ENCODE measurements around the gene CARMIL3. TPM values are rescaled to one million over a fixed set of nuclear protein-coding genes. Genes with fewer than 3 reads are reported as not detected.
A peak's percentile ranks its signal among the peaks of the same experiment; 100 is the strongest.

Gene CARMIL3
- total RNA-seq, 2 experiments from 2014 or later = 0.43 to 0.56 TPM

DNA sequence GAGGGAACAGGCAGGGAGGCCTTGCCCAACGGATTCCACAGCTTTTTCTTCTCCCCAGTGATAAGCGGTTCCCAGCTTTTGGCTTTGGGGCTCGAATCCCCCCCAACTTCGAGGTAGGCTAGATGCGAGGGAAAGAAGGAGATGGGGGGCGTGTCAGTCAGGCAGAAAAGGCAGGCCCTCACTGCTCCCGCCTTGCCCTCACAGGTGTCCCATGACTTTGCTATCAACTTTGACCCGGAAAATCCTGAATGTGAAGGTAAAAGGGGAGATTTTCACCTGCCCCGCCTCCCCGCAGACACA is 24.4 kb downstream of the CARMIL3 start:
- Mint-ChIP-seq H3K27ac (no peak overlapping the region), H3K36me3 (no peaks in the 10 kb centered on the region), H3K9me3 (no peaks in the 10 kb centered on the region), H3K4me3 (no peak overlapping the region), H3K4me1 (peaks cover 13% of the 10 kb centered on the region), H3K27me3 (no peaks in the 10 kb centered on the region)
- DNase-seq = no peak

- peaks cover 16% of the 10 kb centered on the region for H3K4me1 Mint-ChIP-seq
- no peaks in the 10 kb centered on the region for H3K36me3 Mint-ChIP-seq
- H3K27me3 Mint-ChIP-seq = no peaks in the 10 kb centered on the region
- H3K27ac Mint-ChIP-seq = no peak overlapping the region
- H3K9me3 Mint-ChIP-seq = no peaks in the 10 kb centered on the region
- no peak overlapping the region for H3K4me3 Mint-ChIP-seq
- no peak for DNase-seq
Observed at GRCh38 chr14:24077086-24077485, 25.3 kb downstream of the CARMIL3 start.

- Mint-ChIP-seq H3K27me3 (no peaks in the 10 kb centered on the region), H3K9me3 (no peaks in the 10 kb centered on the region), H3K4me3 (no peak overlapping the region), H3K4me1 (peaks cover 19% of the 10 kb centered on the region), H3K27ac (no peak overlapping the region), H3K36me3 (no peaks in the 10 kb centered on the region)
- no peak for DNase-seq
Observed at GRCh38 chr14:24078146-24078545, 26.3 kb downstream of the CARMIL3 start.

GRCh38 chr14:24079491-24080141 is 27.8 kb downstream of the CARMIL3 start:
- H3K4me1 Mint-ChIP-seq = peaks cover 19% of the 10 kb centered on the region
- H3K4me3 Mint-ChIP-seq = peak overlapping the region; percentile 12
- no peaks in the 10 kb centered on the region for H3K27me3 Mint-ChIP-seq
- H3K36me3 Mint-ChIP-seq = no peaks in the 10 kb centered on the region
- DNase-seq = no peak
- no peak overlapping the region for H3K27ac Mint-ChIP-seq
- H3K9me3 Mint-ChIP-seq = no peaks in the 10 kb centered on the region

- Mint-ChIP-seq H3K4me3 (peak overlapping the region; percentile 74), H3K27ac (no peak overlapping the region), H3K36me3 (no peaks in the 10 kb centered on the region), H3K9me3 (no peaks in the 10 kb centered on the region), H3K27me3 (no peaks in the 10 kb centered on the region), H3K4me1 (peaks cover 19% of the 10 kb centered on the region)
- DNase-seq = no peak
Observed at GRCh38 chr14:24080142-24080530, 28.3 kb downstream of the CARMIL3 start.

GRCh38 chr14:24080888-24081738 is 29.3 kb downstream of the CARMIL3 start:
- Mint-ChIP-seq H3K27me3 (no peaks in the 10 kb centered on the region), H3K9me3 (no peaks in the 10 kb centered on the region), H3K36me3 (no peaks in the 10 kb centered on the region), H3K4me3 (peak overlapping the region; percentile 74), H3K4me1 (peaks cover 16% of the 10 kb centered on the region), H3K27ac (peak overlapping the region; percentile 53)
- DNase-seq = peak; percentile 76

GRCh38 chr14:24081739-24082211 is 30.0 kb downstream of the CARMIL3 start:
- no peaks in the 10 kb centered on the region for H3K27me3 Mint-ChIP-seq
- H3K4me1 Mint-ChIP-seq = peaks cover 16% of the 10 kb centered on the region
- no peak overlapping the region for H3K27ac Mint-ChIP-seq
- DNase-seq = no peak
- no peaks in the 10 kb centered on the region for H3K36me3 Mint-ChIP-seq
- H3K4me3 Mint-ChIP-seq = peak overlapping the region; percentile 72
- no peaks in the 10 kb centered on the region for H3K9me3 Mint-ChIP-seq

DNA sequence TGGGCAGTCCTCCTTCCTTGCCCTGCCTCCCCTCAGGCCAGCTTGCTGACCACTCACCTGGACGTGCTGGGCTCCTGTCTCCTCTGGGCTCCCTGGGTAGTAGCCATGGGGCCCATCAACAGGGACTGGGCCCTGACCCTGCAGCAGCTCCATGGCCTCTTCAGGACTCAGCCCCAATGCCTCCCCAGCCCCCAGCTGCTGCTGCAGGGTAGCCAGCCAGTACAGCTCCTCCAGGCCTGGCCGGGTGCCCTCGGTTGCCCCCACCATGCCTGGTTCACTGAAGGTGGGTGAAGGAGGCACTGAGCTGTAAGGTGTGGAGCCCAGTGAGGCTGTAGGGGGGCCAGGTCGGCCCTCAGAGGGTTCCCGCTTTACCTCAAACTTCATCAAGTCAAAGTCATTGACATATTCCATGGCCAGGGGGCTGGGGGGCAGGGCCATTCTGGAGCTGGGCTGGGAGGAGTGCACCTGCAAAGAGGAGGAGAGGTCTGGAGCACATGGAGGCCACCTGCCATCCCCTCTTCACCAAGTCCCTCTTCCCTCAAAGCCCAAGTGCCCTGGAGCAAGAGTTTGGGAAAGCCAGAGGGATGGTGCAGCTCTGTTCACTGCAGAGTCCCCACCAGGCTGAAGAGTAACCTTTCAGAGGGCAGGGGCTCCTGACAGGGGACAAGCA is 30.7 kb downstream of the CARMIL3 start:
- DNase-seq = no peak
- Mint-ChIP-seq H3K4me3 (peak overlapping the region; percentile 72), H3K27me3 (no peaks in the 10 kb centered on the region), H3K27ac (no peak overlapping the region), H3K9me3 (no peaks in the 10 kb centered on the region), H3K36me3 (no peaks in the 10 kb centered on the region), H3K4me1 (peaks cover 16% of the 10 kb centered on the region)

DNA sequence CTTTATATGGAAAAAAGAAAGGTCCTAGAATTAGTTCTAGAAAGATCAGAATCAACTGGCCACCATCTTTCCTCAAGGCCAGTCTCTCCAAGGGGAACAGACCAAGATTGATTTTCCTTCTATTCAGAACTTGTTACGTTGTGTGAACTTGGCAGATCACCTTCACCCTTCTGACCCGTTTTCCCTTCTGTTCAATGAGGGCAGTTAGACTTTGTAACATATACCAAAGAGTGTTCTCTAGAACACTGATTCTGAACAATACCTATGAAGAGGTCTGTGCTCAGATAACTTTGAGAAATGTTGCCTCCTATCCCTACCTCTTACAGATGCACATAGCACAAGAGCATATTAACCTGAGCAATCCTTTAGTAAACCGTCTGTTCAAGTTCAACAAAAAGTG is 31.7 kb downstream of the CARMIL3 start:
- Mint-ChIP-seq H3K4me3 (no peak overlapping the region), H3K9me3 (no peaks in the 10 kb centered on the region), H3K4me1 (peaks cover 16% of the 10 kb centered on the region), H3K27me3 (no peaks in the 10 kb centered on the region), H3K27ac (no peak overlapping the region), H3K36me3 (no peaks in the 10 kb centered on the region)
- no peak for DNase-seq

DNA sequence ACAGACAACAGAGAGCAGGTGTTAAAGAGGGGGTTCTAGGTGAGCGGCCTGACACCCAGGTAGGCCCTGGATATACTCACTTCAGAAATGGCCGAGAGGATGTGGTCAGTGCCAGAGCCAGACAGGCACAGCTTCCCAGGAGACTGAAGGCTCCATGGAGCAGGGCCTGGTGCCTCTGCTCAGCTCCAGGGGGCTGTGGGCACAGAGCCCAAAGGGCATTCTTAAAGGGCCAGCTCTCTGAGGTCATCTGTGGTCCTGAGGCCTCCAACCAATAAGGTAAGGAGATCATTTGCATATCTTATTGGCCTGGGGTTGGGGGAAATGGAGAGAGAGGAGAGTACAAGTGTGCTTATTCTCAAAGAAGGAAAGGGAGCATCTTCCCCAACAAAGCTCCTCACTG is 32.6 kb downstream of the CARMIL3 start:
- H3K27ac Mint-ChIP-seq = no peak overlapping the region
- no peaks in the 10 kb centered on the region for H3K9me3 Mint-ChIP-seq

DNA sequence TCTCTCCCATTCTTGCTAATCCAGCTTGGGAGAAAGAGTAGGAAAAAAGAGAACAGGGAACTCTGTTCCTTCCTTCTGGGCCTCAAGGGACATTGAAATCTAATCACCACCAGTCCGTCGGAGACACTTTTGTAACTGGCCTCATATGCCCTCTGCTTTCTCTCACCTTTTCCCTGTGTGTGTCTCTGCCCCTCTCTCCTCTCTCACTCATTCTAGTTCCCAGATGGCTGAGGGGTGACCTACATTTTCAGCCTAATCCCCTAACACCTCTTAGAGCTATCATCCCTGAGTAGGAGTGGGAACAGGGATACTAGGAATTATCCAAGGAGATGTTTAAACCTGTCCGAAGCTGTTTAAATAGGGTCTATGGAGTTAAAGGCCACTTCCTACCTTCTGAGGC is 33.4 kb downstream of the CARMIL3 start:
- no peak for DNase-seq
- H3K36me3 Mint-ChIP-seq = no peaks in the 10 kb centered on the region
- H3K27ac Mint-ChIP-seq = no peak overlapping the region
- H3K4me3 Mint-ChIP-seq = no peak overlapping the region
- H3K9me3 Mint-ChIP-seq = no peaks in the 10 kb centered on the region
- no peaks in the 10 kb centered on the region for H3K27me3 Mint-ChIP-seq
- H3K4me1 Mint-ChIP-seq = peaks cover 16% of the 10 kb centered on the region

More for the DNA sequence above, 32.6 kb downstream of the CARMIL3 start:
- Mint-ChIP-seq H3K27me3 (no peaks in the 10 kb centered on the region), H3K36me3 (no peaks in the 10 kb centered on the region), H3K4me3 (no peak overlapping the region), H3K4me1 (peaks cover 16% of the 10 kb centered on the region)
- no peak for DNase-seq

GRCh38 chr14:24086193-24086955 is 34.6 kb downstream of the CARMIL3 start:
- no peaks in the 10 kb centered on the region for H3K27me3 Mint-ChIP-seq
- H3K27ac Mint-ChIP-seq = no peak overlapping the region
- H3K4me1 Mint-ChIP-seq = peaks cover 15% of the 10 kb centered on the region
- H3K36me3 Mint-ChIP-seq = no peaks in the 10 kb centered on the region
- no peak for DNase-seq
- H3K9me3 Mint-ChIP-seq = no peaks in the 10 kb centered on the region
- H3K4me3 Mint-ChIP-seq = no peak overlapping the region

- no peak overlapping the region for H3K4me3 Mint-ChIP-seq
- DNase-seq = no peak
- no peak overlapping the region for H3K27ac Mint-ChIP-seq
- H3K4me1 Mint-ChIP-seq = peaks cover 12% of the 10 kb centered on the region
- no peaks in the 10 kb centered on the region for H3K36me3 Mint-ChIP-seq
- no peaks in the 10 kb centered on the region for H3K27me3 Mint-ChIP-seq
- H3K9me3 Mint-ChIP-seq = no peaks in the 10 kb centered on the region
Observed at GRCh38 chr14:24087004-24087403, 35.2 kb downstream of the CARMIL3 start.

GRCh38 chr14:24088095-24088494 is 36.3 kb downstream of the CARMIL3 start:
- H3K4me1 Mint-ChIP-seq = peaks cover 12% of the 10 kb centered on the region
- H3K9me3 Mint-ChIP-seq = no peaks in the 10 kb centered on the region
- no peak for DNase-seq
- H3K27ac Mint-ChIP-seq = no peak overlapping the region
- H3K36me3 Mint-ChIP-seq = no peaks in the 10 kb centered on the region
- no peaks in the 10 kb centered on the region for H3K27me3 Mint-ChIP-seq
- no peak overlapping the region for H3K4me3 Mint-ChIP-seq

GRCh38 chr14:24089890-24090289 is 38.1 kb downstream of the CARMIL3 start:
- H3K4me3 Mint-ChIP-seq = no peak overlapping the region
- DNase-seq = no peak
- H3K27me3 Mint-ChIP-seq = no peaks in the 10 kb centered on the region
- peaks cover 3% of the 10 kb centered on the region for H3K36me3 Mint-ChIP-seq
- H3K27ac Mint-ChIP-seq = no peak overlapping the region
- H3K9me3 Mint-ChIP-seq = no peaks in the 10 kb centered on the region
- peaks cover 20% of the 10 kb centered on the region for H3K4me1 Mint-ChIP-seq

Data from activated naive CD8-positive, alpha-beta T cell treated with anti-CD3 and anti-CD28 coated beads for 36 hours (primary cell).